NCI-H526 (cell line): ENCODE data around the gene LTB4R2.

Experiments
- DNase-seq, 2 experiments: peaks; one replicate each; lab custom pipeline; 2025; lab: John Stamatoyannopoulos, UW

The LTB4R2 gene

DNA sequence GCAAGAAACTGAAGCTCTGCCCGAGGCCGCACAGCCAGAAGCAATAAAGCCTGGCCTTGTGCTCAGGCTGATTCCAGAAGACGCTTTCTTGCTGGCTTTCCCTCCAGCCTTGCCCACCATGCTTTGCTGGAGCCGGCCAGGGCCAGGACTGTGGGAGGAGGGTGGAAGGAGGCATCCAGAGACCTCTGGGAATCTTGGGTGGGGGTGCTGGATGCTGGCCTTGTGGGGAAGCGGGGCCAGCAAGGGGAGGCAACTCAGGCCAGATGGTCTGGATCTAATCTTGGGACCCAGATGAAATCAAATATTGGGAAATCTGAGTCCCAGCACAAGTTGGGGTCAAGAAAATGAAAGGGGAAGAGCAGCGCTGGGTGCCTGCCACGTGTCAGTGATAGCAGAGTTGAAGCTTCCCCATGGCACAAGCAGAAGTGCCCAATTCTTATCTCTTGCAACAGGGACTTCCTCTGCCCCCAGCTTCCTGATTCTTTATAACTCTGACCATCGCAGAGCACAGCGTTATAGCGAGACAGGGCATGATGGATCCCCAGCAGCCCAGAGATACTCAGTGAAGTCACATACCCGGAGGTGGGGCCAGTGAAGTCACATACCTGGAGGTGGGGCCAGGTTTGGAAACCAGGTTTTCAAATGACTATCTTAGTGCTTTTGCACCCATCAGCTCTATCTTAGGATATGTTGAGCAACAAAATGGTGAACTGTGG is 32.2 kb upstream of the LTB4R2 start:
- no peak for DNase-seq

GRCh38 chr14:24278424-24278823 is 31.5 kb upstream of the LTB4R2 start:
- no peak for DNase-seq

DNA sequence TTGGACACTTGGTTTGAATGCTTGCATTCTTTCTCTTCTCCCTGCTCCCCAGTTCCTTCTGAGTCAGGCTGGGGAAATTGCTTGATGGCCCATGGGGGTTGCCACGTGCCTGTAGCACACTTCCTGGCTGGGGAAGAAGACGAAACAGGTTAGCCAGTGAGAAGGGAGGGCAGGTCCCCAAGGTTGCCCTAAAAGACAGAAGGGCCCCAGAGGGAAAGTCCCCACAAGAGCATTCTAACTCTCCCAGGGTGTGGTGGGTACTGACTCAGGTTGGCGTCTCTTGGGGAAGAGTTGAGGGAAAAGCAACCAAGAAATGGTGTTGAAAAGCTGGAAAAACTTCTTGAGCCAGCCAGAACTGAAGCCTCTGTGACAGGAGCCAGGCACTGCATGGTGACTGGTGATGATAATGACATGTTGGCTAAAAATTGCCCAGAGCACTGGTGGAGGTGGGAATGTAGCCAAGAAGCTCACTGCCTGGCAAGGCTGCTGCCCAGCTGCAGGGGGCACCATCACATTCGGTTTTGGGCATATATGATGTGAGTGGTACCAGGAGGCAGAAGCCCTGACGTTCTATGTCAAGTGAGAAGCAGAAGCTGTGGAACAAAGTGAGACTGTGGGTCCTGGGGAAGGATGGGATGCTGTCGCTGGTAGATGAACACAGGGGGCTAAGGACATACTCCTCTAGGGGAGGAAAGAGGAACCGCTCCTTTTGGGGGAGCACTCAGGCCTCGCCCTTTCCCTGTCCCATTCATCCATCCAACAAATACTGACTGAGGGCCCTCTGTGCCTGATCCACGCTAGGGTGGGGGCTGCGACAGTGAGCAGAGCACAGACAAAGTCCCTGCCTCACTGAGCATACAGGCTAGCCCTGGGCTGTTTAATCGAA is 30.4 kb upstream of the LTB4R2 start:
- DNase-seq, result peak in 1 of 2 experiments; percentile 36

- no peak for DNase-seq
These were observed 29.0 kb upstream of the LTB4R2 start for GRCh38 chr14:24280797-24281460.

- DNase-seq, result no peak
These were observed 28.3 kb upstream of the LTB4R2 start for GRCh38 chr14:24281636-24282035.

- no peak for DNase-seq
These were observed 27.2 kb upstream of the LTB4R2 start for GRCh38 chr14:24282736-24283135.

DNA sequence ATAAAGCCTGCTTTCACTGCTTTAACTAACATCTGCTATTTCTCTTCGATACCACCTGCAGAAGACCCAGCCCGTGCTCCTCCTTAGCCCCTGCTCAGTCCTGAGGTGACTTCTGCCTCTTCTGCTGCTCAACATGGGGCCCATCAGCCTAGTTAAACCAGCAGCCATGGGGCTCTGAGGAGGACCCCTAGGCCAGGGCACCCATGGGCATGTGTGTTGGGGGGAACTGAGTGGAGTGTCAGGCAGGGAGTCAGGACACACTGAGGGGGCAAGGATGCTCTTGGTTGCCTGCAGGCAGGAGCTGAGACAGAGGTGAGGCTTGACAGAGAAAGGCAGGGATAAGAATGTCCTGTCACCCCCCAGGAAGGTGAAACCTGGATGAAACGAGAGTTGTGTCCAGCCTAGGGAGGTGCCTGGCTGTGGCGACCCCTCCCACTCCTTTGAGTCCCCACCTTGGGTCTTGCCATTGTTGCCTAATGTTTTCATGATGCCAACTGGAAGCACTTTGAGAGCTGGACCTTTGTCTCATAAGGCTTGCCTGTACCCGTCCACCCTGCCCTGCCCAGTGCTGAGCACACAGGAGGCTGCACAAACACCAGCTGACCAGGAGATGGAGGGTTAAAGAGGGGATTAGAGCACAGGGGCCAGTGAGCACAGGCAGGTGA is 26.0 kb upstream of the LTB4R2 start:
- no peak for DNase-seq

DNA sequence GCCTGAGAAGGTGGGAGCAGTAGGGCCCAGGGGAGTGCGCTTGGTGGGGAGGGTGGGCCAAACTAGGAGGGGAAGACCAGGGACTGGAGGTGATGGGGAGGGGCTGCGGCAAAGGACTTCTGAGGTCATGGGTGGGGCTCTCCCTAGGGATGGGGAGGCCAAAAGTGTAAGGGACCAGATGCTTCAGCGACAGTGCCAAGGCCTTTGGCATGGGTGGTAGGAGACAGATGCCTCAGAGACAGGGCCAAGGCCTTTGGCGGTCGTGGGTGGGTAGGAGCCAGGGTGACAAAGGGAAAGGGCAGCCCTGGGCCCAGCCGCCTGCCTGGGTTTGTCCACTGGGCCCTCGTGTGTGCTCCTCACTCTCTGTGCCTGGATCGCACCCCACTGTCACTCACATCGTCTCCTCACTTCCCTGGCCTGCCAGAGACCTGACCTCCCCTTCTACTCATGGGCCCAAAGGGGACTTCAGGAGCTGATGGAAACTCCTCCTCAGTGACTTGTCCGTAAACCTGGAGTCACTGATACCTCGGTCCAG is 25.4 kb upstream of the LTB4R2 start:
- no peak for DNase-seq

DNA sequence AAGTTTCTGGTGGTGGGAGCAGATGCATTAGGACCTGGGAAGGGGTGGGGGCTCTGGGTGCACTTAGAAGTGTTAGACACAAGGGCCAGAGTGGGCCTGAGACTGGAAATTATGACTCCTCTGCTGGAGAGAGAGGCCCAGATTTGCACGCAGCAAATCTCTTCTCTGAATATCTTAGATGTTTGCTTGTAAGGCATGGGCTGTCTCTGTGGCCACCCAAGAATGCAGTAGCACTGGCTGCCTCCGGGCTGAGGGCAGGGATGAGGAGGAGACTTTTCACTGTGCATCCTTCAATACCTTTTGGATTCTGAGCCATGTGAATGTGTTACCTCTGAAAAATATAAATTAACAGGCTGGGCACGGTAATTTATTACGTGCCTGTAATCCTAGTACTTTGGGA is 24.6 kb upstream of the LTB4R2 start:
- DNase-seq, result no peak

DNA sequence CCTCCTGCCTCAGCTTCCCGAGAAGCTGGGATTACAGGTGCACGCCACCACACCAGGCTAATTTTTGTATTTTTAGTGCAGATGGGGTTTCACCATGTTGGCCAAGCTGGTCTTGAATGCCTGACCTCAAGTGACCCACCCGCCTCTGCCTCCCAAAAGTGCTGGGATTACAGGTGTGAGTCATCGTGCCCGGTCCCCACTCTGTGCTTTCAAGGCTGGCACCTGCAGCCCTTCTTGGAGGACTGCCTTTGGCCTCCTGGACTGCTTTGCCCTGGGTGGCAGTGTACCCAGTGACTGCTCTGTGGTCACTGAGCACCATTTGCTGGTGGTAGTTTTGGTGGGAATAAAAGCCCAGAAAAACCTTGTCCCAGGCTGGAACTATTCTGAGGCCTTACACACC is 22.9 kb upstream of the LTB4R2 start:
- no peak for DNase-seq

DNA sequence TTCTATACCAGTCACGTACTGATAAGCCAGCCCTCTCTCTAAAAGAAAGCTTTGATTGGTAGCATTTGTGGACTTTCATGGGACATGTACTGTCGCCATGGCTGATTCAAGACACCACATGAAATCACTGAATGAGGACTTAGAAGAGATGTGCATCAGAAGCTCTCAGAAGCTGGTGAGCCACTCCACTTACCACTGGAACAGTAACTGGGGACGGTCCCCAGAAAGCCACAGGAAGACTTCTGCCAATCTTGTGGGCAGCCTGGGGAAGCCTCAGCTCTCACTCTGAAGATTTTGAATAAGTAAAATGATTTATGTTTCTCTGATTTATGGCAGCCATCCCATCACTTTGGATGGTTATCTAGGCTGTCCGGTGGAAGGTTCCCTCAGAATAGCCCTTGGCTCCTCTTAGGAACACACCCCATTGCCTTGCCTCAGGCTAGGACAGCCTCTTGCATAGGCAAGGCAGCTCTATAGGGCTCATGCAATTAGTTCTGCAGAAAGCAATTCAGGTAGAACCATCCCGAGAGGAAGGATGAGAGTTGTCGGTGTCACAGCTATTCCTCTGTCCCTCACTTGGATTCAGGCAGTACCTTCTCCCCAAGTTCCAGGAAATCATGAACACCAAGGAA is 20.2 kb upstream of the LTB4R2 start:
- no peak for DNase-seq

- no peak for DNase-seq
These were observed 19.2 kb upstream of the LTB4R2 start for GRCh38 chr14:24290746-24291145.

GRCh38 chr14:24291446-24292117 is 18.4 kb upstream of the LTB4R2 start:
- DNase-seq, result no peak

- no peak for DNase-seq
These were observed 17.7 kb upstream of the LTB4R2 start for GRCh38 chr14:24292118-24292807.

DNA sequence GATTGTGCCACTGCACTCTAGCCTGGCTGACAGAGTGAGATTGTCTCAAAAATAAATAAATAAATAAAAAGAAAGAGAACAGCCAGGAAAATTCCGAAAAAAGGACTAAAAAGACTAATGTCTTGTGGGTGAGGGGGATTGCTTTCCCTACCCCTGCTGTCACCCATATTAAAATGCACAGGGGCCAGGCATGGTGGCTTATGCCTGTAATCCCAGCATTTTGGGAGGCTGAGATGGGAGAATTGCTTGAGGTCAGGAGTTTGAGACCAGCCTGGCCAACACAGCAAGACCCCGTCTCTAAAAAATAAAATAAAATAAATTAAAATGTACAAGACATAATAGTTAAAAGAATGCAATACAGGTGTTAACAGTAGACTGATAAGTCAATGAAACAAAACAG is 16.4 kb upstream of the LTB4R2 start:
- DNase-seq, result no peak

DNA sequence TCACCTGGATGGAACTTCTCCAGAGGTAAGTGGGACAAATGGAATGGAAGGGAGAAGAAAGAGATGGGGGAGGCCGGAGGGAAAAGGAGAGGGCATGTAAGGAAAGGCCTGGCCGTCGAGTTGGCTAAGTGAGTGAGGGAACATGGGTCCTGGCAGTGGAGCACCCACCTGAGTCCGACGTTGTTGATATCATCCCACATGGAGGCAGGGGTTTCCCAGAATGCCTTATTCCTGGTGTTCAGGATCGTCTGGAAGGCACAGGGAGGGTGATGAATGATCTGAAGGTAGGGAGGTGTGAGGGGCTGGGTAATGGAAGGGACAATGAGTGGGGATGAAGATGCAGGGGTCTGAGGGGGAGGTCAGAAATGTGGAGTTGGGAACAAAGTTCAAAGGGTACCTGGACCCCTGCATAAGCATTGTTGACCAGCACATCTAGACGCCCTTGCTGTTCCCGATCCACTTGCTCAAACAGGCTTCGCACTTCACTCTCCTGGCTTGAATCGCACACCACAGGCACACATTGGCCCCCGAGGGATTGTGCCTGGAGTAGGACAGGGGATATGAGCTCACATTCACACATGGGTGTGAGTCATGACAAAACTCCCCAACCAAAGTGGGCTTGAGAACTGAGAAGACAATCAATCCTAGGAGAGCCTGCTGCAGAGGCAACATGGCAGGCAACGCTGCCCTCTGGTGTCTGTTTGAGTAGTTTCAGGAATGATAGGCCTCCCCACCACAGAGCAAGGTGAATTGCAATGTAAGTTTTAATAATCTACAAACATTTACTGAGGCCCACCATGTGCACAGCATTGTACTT is 13.4 kb upstream of the LTB4R2 start:
- peak; percentile 28 to 66 for DNase-seq

GRCh38 chr14:24297190-24297964 is 12.6 kb upstream of the LTB4R2 start:
- peak; percentile 19 to 54 for DNase-seq

- no peak for DNase-seq
These were observed 11.1 kb upstream of the LTB4R2 start for GRCh38 chr14:24298892-24299254.
